AG04449 (cell line): ENCODE data around the gene ENPP4.

ENCODE experiments used
- CTCF ChIA-PET: fragments of 350-600 bp; formaldehyde crosslinking; extraction: SDS; loops from one replicate; lab custom pipeline; 2021; ENCODE audit warnings: antibody characterized with exemption; lab: Yijun Ruan, JAX
- POLR2A ChIA-PET: fragments of 400-600, 350-600 bp; formaldehyde crosslinking; extraction: SDS; loops from one replicate; lab custom pipeline; 2020; ENCODE audit warnings: antibody characterized with exemption, inconsistent platforms; lab: Yijun Ruan, JAX
- DNase-seq: peaks from one replicate; pipeline ENCODE4 v3.0.0-alpha.2; 2010; ENCODE audit warnings: low read depth, low spot score
- H3K4me3 ChIP-seq: 2 replicates; pipeline ENCODE4 v1.5.1; 2011; ENCODE audit warnings: low read depth, mild to moderate bottlenecking, control low read depth, low read length
- TF ChIP-seq, protein P1 (sequence below): IDR thresholded peaks from one replicate; pipeline ENCODE4 v1.5.1; 2011; ENCODE audit warnings: mild to moderate bottlenecking, moderate library complexity, low read length, control low read depth, inconsistent platforms; ENCODE audit not compliant: insufficient read depth; ENCODE audit errors: missing control alignments

Gene ENPP4

DNA sequence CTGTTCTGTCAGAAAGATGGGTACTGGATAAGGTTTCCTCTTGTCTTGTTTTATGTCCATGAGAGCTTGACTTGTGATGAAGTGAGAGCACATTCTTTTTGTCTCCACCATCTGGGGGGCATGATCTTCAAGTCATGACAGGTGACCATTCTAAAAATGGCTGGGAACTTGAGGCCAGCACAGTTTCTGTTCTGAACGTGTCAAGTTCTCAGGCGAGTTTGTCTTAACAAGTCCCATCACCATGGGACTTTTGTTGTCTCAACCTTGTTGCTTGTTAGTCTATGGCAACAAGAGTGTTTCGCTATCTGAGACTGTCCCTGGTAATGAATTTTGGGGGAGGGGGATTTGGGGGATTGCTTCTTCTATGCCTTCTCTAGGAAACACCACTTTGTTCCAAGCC, 25.6 kb upstream of the ENPP4 start:
- H3K4me3 ChIP-seq = no peak overlapping the region
- DNase-seq = no peak
- TF ChIP-seq, protein P1, sequence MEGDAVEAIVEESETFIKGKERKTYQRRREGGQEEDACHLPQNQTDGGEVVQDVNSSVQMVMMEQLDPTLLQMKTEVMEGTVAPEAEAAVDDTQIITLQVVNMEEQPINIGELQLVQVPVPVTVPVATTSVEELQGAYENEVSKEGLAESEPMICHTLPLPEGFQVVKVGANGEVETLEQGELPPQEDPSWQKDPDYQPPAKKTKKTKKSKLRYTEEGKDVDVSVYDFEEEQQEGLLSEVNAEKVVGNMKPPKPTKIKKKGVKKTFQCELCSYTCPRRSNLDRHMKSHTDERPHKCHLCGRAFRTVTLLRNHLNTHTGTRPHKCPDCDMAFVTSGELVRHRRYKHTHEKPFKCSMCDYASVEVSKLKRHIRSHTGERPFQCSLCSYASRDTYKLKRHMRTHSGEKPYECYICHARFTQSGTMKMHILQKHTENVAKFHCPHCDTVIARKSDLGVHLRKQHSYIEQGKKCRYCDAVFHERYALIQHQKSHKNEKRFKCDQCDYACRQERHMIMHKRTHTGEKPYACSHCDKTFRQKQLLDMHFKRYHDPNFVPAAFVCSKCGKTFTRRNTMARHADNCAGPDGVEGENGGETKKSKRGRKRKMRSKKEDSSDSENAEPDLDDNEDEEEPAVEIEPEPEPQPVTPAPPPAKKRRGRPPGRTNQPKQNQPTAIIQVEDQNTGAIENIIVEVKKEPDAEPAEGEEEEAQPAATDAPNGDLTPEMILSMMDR = no peak
- ChIA-PET CTCF (no interaction called here), POLR2A (no interaction called here)

DNA sequence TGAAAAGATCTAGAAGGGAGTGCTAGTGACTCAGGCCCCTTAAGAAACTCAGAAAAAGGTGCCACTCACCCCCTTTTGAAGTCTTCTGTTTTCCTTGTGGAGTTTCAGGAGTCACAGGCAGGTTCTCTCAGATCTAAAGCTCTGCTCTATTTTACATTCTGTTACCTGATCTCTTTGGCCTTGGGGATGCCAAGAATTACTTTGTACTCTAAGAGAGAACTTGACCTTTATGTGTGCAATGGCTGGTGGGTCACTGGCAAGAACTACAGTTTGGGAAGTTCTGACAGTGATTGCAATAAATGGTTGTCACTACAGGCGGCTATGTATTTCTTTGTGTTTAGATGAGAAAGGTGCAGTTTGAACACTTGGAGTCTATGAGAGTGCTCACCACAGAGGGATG, 24.2 kb upstream of the ENPP4 start:
- TF ChIP-seq, protein P1 = no peak
- ChIA-PET CTCF (no interaction called here), POLR2A (no interaction called here)
- no peak overlapping the region for H3K4me3 ChIP-seq
- DNase-seq = no peak

DNA sequence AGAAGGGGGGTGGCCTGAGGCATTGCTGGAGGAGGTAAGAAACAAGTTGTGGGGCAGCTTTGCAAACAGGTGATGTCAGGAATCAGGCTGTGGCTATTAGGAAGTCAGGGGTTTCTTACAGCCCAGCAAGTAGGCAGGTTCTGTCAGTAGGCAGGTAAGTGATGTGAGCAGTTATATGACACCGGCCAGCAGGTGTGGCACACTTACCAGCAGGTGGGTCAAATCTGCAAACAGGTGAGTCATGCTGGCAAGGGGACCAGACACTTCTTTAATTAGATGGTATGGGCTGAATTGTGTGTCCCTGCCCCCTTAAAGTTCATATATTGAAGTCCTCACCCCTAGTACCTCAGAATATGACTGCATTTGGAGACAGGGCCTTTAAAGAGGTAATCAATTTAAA, 16.4 kb upstream of the ENPP4 start:
- POLR2A ChIA-PET = no interaction called here
- CTCF ChIA-PET = no interaction called here
- TF ChIP-seq, protein P1 = no peak
- H3K4me3 ChIP-seq = no peak overlapping the region
- no peak for DNase-seq

DNA sequence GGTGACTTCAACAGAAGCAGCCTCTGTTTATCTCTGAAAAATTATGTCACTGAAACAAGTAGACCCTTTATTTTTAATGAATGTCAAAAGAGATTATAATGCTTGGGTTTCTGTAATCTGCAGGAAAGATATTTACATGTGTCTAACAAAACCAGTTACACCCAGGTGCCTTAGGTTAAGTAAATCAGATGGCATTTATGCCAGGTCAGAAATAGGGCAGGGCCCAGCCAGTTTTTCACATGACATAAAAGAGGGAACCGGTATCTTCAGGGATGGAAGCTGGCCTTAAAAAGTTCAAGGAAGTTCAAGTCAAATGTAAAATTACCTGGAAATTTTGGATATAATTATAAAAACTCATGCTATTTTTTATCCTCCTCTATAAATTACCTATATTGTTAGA, 14.2 kb upstream of the ENPP4 start:
- CTCF ChIA-PET = no interaction called here
- POLR2A ChIA-PET = no interaction called here

DNA sequence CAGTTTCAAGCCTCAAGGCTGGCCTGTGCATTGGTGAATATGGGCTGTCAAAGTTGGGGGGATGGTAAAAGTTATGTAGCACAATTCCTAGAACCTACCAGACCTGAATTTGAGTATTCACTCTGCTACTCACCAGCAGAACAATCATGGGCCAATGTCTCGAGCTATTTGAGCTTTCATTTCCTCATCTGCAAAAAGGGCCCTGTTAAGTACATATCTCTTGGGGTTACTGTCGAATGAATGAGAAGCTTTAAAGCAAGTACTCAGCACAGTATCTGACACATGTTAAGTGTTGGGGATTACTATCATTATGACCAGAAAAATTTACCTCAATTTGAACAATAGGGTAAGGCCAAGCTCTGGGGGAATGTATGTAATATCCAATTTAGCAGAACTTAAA, 13.5 kb upstream of the ENPP4 start:
- ChIA-PET POLR2A (no interaction called here), CTCF (interaction anchor here (1.9 kb wide), 1 partner anchor 26 kb away, joined by 7 read pairs; no protein-coding TSS in a partner anchor)
- TF ChIP-seq, protein P1 = no peak
- no peak overlapping the region for H3K4me3 ChIP-seq
- DNase-seq = no peak

More for the DNA sequence above, 14.2 kb upstream of the ENPP4 start:
- no peak for DNase-seq
- TF ChIP-seq, protein P1 = no peak
- H3K4me3 ChIP-seq = no peak overlapping the region

DNA sequence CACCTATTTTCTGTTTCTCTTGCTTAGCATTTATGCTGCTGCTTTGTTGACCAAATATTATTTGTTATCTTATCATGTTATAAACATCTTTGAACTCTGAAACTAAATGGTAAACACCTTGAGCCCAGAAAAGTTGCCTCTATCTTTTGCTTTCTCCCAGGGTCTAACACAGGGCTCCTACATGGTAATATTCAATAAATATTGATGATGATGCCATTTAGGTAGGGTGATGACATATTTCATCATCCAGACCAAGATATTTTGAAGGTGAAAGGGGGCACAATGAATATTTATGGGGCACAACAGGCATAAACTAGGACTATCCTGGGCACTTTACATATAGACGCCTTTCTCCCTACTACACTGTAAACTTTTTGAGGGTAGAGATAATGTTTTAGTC, 11.6 kb upstream of the ENPP4 start:
- H3K4me3 ChIP-seq = no peak overlapping the region
- TF ChIP-seq, protein P1 = no peak
- CTCF ChIA-PET = interaction anchor here (1.9 kb wide), 1 partner anchor 28 kb away, joined by 7 read pairs; no protein-coding TSS in a partner anchor
- POLR2A ChIA-PET = no interaction called here
- no peak for DNase-seq
